HepG2 (cell line): ENCODE results near the gene HYOU1. TPM values are rescaled to one million over a fixed set of nuclear protein-coding genes. Genes with fewer than 3 reads are reported as not detected.

Experiments used
- ATF1 ChIP-seq: IDR thresholded peaks from 2 replicates; pipeline ENCODE4 v1.6.1; 2016; ENCODE audit warnings: mild to moderate bottlenecking, control low read depth
- IKZF4 ChIP-seq: sonication (generic); formaldehyde crosslinking; IDR thresholded peaks from 2 replicates; pipeline ENCODE4 v1.5.1; 2020; ENCODE audit warnings: borderline replicate concordance, mild to moderate bottlenecking, low read depth, missing genetic modification reagents; ENCODE audit errors: not compliant biosample characterization
- NFKBIZ ChIP-seq: IDR thresholded peaks from 2 replicates; pipeline ENCODE4 v1.6.1; 2018; ENCODE audit warnings: missing genetic modification reagents, missing compliant biosample characterization
- RBFOX2 ChIP-seq: fragments of 200-400 bp; formaldehyde crosslinking; IDR thresholded peaks from 2 replicates; pipeline ENCODE4 v1.6.1; 2017; ENCODE audit warnings: low read depth, mild to moderate bottlenecking, low read length
- RFXAP ChIP-seq: sonication (generic); formaldehyde crosslinking; IDR thresholded peaks from 2 replicates; pipeline ENCODE4 v1.4.0; 2020; ENCODE audit warnings: missing genetic modification reagents, borderline replicate concordance
- WIZ ChIP-seq: sonication (generic); formaldehyde crosslinking; IDR thresholded peaks from 2 replicates; pipeline ENCODE4 v1.5.1; 2020; ENCODE audit warnings: mild to moderate bottlenecking, missing genetic modification reagents
- ZBTB21 ChIP-seq: sonication (generic); formaldehyde crosslinking; IDR thresholded peaks from 2 replicates; pipeline ENCODE4 v1.4.0; 2020; ENCODE audit warnings: missing genetic modification reagents
- ZC3H4 ChIP-seq: sonication (generic); formaldehyde crosslinking; IDR thresholded peaks from 2 replicates; pipeline ENCODE4 v1.4.0; 2020; ENCODE audit warnings: missing genetic modification reagents, borderline replicate concordance
- ZNF230 ChIP-seq: sonication (generic); formaldehyde crosslinking; IDR thresholded peaks from 2 replicates; pipeline ENCODE4 v1.4.0; 2020; ENCODE audit warnings: mild to moderate bottlenecking, missing genetic modification reagents
- ZNF430 ChIP-seq: sonication (generic); formaldehyde crosslinking; IDR thresholded peaks from 2 replicates; pipeline ENCODE4 v1.9.0; 2021; ENCODE audit warnings: mild to moderate bottlenecking, missing genetic modification reagents
- ZNF766 ChIP-seq: sonication (generic); formaldehyde crosslinking; IDR thresholded peaks from 2 replicates; pipeline ENCODE4 v1.5.0; 2020; ENCODE audit warnings: missing genetic modification reagents, borderline replicate concordance
- ZSCAN20 ChIP-seq: sonication (generic); formaldehyde crosslinking; IDR thresholded peaks from 2 replicates; pipeline ENCODE4 v1.4.0; 2020; ENCODE audit warnings: missing genetic modification reagents, mild to moderate bottlenecking, borderline replicate concordance
- polyA plus RNA-seq, 8 experiments: library from polyadenylated mRNA; depleted of rRNA in 3 of 8; stranded (reverse) in 7 of 8; unstranded in 1 of 8; fragments of >200 nt; fragmentation: Illumina TruSeq in 4 of 8; extraction: Trizol in 4 of 8; gene quantifications; 2 replicates each; pipeline versions ENCODE4 v1.2.1 to v1.2.3, GENCODE V29; 2011 to 2016; ENCODE audit warnings: low read depth in 4 of 8, missing spikeins in 1 of 8, mixed read lengths in 1 of 8; ENCODE audit not compliant: insufficient read depth in 1 of 8
- total RNA-seq, 5 experiments: library from RNA; depleted of rRNA; stranded (reverse); fragments of >200 nt; fragmentation: Illumina TruSeq; extraction: Trizol; gene quantifications; 2 replicates each; pipeline ENCODE4 v1.2.3, GENCODE V29; 2016; ENCODE audit warnings: low read depth in 1 of 5
- TF ChIP-seq, protein P1 (sequence below): sonication (generic); formaldehyde crosslinking; IDR thresholded peaks from 2 replicates; pipeline ENCODE4 v1.4.0; 2020; ENCODE audit warnings: missing genetic modification reagents
- TF ChIP-seq, protein P2 (sequence below): sonication (generic); formaldehyde crosslinking; IDR thresholded peaks from 2 replicates; pipeline ENCODE4 v1.4.0; 2020; ENCODE audit warnings: mild to moderate bottlenecking, low read depth, missing genetic modification reagents

HYOU1 gene
- total and polyA plus RNA-seq, 2 of the 13 experiments (the other 11 are each of a cell fraction or from before 2014, with no cell fraction given), result 127 to 155 TPM

DNA sequence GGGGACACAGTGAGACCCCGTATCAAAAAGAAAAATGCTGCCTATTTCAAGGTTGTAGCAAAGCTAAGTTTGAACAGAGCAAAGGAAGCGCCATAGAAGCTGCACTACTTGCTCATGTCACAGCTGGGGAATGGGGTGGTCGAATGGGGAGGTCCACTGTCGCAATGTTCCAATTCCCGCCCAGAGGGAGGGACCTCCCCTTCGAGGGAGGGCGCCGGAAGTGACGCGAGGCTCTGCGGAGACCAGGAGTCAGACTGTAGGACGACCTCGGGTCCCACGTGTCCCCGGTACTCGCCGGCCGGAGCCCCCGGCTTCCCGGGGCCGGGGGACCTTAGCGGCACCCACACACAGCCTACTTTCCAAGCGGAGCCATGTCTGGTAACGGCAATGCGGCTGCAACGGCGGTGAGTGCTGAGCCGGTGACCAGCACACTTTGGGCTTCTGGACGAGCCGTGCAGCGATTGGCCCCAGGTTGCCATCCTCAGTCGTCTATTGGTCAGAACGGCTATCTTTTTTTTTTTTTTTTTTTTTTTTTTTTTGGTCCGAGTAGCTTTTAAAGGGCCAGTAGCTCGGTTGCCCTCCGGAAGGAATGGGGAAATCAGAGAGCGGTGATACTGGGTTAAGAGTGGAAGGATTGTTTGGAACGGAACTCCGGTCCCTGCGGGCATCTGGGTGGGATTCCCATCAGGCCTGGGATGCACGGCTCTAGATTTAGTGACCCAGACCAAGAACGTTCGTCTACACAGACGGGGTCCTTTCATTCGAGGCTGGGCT, 27.8 kb upstream of the HYOU1 start, which contains the start of gene HMBS (continued):
- 0 out of 2 replicates have a peak, but pooled peaks have one; percentile 14 for TF ChIP-seq ZSCAN20 (CRISPR knock-in tag)
- 0 out of 2 replicates have a peak, but pooled peaks have one; percentile 22 for TF ChIP-seq NFKBIZ (CRISPR knock-in tag)
- TF ChIP-seq ZBTB21 (CRISPR knock-in tag), result no peak
- TF ChIP-seq WIZ (CRISPR knock-in tag), result no peak; the same call in 1 of the 2 replicates
- TF ChIP-seq ATF1 (CRISPR knock-in tag), result peak; percentile 76
- no peak for TF ChIP-seq ZC3H4 (CRISPR knock-in tag)
- no peak; the same call in none of the 2 replicates for TF ChIP-seq RFXAP
- TF ChIP-seq, protein P1, sequence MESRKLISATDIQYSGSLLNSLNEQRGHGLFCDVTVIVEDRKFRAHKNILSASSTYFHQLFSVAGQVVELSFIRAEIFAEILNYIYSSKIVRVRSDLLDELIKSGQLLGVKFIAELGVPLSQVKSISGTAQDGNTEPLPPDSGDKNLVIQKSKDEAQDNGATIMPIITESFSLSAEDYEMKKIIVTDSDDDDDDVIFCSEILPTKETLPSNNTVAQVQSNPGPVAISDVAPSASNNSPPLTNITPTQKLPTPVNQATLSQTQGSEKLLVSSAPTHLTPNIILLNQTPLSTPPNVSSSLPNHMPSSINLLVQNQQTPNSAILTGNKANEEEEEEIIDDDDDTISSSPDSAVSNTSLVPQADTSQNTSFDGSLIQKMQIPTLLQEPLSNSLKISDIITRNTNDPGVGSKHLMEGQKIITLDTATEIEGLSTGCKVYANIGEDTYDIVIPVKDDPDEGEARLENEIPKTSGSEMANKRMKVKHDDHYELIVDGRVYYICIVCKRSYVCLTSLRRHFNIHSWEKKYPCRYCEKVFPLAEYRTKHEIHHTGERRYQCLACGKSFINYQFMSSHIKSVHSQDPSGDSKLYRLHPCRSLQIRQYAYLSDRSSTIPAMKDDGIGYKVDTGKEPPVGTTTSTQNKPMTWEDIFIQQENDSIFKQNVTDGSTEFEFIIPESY, result 0 out of 2 replicates have a peak, but pooled peaks have one; percentile 9
- peak; percentile 82 for TF ChIP-seq IKZF4 (CRISPR knock-in tag)
- peak; percentile 94 for TF ChIP-seq RBFOX2
- peak; percentile 64; the same call in 1 of the 2 replicates for TF ChIP-seq ZNF430 (CRISPR knock-in tag)
- no peak; the same call in 1 of the 2 replicates for TF ChIP-seq ZNF766 (CRISPR knock-in tag)
- TF ChIP-seq, protein P2, sequence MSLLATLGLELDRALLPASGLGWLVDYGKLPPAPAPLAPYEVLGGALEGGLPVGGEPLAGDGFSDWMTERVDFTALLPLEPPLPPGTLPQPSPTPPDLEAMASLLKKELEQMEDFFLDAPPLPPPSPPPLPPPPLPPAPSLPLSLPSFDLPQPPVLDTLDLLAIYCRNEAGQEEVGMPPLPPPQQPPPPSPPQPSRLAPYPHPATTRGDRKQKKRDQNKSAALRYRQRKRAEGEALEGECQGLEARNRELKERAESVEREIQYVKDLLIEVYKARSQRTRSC, result no peak
- peak; percentile 93 for TF ChIP-seq ZNF230
